ENCODE results near the gene ATE1. TPM values are rescaled to one million over a fixed set of nuclear protein-coding genes. Genes with fewer than 3 reads are reported as not detected.

The ATE1 gene
- total RNA-seq, 3 donors from 2014 or later: 25.0 to 46.8 (median 29.5) TPM

GRCh38 chr10:121914661-121915060 is 13.2 kb downstream of the ATE1 start:
- no peaks in the 10 kb centered on the region for H3K27me3 ChIP-seq
- H3K4me3 ChIP-seq: no peak overlapping the region
- H3K4me1 ChIP-seq: no peaks in the 10 kb centered on the region
- H3K27ac ChIP-seq: no peak overlapping the region
- peaks cover 4% of the 10 kb centered on the region for H3K36me3 ChIP-seq
- no peaks in the 10 kb centered on the region for H3K9me3 ChIP-seq
- no peak for DNase-seq (ENCODE audit: low spot score in 2 of 2)
- TF ChIP-seq CTCF (IDR thresholded peaks at IDR 0.05) (no peak), POLR2AphosphoS5 (IDR thresholded peaks at IDR 0.05) (no peak), POLR2A (IDR thresholded peaks at IDR 0.05) (no peak)
- intact Hi-C loops (cut with DNase I; ENCODE audit: low total_unique reads): no loop called here

GRCh38 chr10:121911421-121911697 is 16.5 kb downstream of the ATE1 start:
- TF ChIP-seq POLR2A (IDR thresholded peaks at IDR 0.05): no peak
- no peak for TF ChIP-seq POLR2AphosphoS5 (IDR thresholded peaks at IDR 0.05)
- TF ChIP-seq CTCF (IDR thresholded peaks at IDR 0.05): no peak
- no peaks in the 10 kb centered on the region for H3K4me1 ChIP-seq
- intact Hi-C loops (cut with DNase I; ENCODE audit: low total_unique reads): no loop called here
- peaks cover 4% of the 10 kb centered on the region for H3K36me3 ChIP-seq
- no peaks in the 10 kb centered on the region for H3K9me3 ChIP-seq
- no peak overlapping the region for H3K4me3 ChIP-seq
- H3K27ac ChIP-seq: no peak overlapping the region
- DNase-seq (ENCODE audit: low spot score in 2 of 2): no peak
- H3K27me3 ChIP-seq: no peaks in the 10 kb centered on the region

- Histone ChIP-seq H3K9me3 (no peaks in the 10 kb centered on the region), H3K4me1 (no peaks in the 10 kb centered on the region), H3K27me3 (no peaks in the 10 kb centered on the region), H3K36me3 (peaks cover 4% of the 10 kb centered on the region), H3K4me3 (no peak overlapping the region), H3K27ac (no peak overlapping the region)
- intact Hi-C loops (cut with DNase I; ENCODE audit: low total_unique reads): no loop called here
- TF ChIP-seq POLR2AphosphoS5 (IDR thresholded peaks at IDR 0.05) (no peak), CTCF (IDR thresholded peaks at IDR 0.05) (no peak), POLR2A (IDR thresholded peaks at IDR 0.05) (no peak)
- DNase-seq (ENCODE audit: low spot score in 2 of 2): no peak
These were observed 17.0 kb downstream of the ATE1 start for GRCh38 chr10:121910673-121911420.

- intact Hi-C loops (cut with DNase I; ENCODE audit: low total_unique reads): no loop called here
- H3K36me3 ChIP-seq: peaks cover under 1% of the 10 kb centered on the region
These were observed 22.9 kb downstream of the ATE1 start for GRCh38 chr10:121904888-121905287.

More at GRCh38 chr10:121904888-121905287, 22.9 kb downstream of the ATE1 start:
- no peak for DNase-seq (ENCODE audit: low spot score in 2 of 2)
- H3K9me3 ChIP-seq: no peaks in the 10 kb centered on the region
- no peaks in the 10 kb centered on the region for H3K27me3 ChIP-seq
- H3K27ac ChIP-seq: no peak overlapping the region
- H3K4me3 ChIP-seq: no peak overlapping the region
- no peak for TF ChIP-seq POLR2A (IDR thresholded peaks at IDR 0.05)
- TF ChIP-seq POLR2AphosphoS5 (IDR thresholded peaks at IDR 0.05): no peak
- TF ChIP-seq CTCF (IDR thresholded peaks at IDR 0.05): no peak
- H3K4me1 ChIP-seq: no peaks in the 10 kb centered on the region

Data from breast epithelium (tissue), 4 donors.